OCI-M2 (cell line): ENCODE data around the gene CAMTA1.

ENCODE experiments used
- DNase-seq: peaks from one replicate; lab custom pipeline; 2025; ENCODE audit not compliant: unreplicated experiment; lab: John Stamatoyannopoulos, UW

CAMTA1 gene

DNA sequence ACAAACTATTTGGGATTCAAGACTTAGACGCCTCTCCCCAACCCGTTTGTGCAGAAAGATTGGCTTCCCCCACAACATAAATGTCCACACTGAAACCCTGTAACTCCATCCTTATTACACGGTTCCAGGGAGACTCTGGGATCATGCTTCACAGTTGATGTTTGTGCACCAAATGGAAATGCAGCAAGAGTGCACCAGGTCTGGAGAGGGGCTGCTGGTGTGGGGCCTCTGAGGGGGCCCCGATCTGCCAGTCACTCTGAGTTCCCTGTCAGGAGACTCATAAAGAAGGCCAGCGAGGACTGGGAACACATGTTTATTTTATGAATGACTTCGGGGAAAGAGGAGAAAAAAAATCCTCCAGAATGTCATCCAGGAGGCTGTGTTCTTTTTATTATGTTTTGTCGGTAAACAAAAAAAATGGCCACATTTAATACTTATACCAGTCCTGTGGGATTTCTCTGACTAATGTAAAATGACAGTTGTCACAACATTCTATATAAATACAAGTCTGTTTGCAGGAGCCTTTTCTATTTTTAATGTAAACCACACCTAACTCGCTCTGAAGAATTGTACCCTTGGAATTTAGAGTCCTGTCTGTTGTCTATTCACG lies 546.8 kb downstream of the CAMTA1 start:
- DNase-seq, result no peak

DNA sequence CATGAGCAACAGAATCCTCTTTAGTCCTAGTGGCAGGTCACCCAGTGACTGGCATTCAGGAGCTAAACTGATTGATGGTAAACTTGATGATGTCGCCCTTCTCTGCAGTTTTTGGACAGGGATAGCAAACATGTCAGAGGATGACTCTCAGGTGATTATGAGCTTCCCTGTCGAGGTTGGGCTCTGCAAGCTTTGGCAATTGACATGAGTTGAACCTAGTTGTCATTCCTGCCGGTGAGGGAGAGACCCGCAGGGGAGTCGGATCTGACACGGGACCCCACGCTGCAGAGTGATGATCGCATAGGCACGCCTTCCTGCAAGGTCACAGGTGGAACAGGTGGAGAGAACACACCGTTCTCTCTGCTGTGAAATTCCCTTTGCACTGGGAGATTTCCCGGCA lies 547.8 kb downstream of the CAMTA1 start:
- no peak for DNase-seq

DNA sequence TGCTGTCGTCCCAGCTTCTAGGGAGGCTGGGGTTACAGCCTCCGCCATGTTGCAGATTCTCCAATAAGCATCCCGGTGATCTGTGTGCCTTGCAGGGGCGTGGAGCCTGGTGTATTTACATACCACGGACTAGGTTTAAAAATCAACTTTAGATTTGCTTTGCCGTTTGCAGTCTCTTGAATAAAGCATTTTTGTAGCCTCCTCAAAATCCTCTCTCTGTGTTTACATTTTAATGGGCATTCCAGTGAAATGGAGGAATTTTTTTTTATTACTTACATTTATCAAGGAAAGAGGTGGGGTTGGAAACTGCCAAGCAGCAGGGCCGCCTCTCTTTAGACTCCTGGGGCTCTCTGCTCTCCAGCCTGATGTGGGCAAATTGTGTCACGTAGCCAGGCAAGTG lies 548.4 kb downstream of the CAMTA1 start:
- DNase-seq, result no peak

DNA sequence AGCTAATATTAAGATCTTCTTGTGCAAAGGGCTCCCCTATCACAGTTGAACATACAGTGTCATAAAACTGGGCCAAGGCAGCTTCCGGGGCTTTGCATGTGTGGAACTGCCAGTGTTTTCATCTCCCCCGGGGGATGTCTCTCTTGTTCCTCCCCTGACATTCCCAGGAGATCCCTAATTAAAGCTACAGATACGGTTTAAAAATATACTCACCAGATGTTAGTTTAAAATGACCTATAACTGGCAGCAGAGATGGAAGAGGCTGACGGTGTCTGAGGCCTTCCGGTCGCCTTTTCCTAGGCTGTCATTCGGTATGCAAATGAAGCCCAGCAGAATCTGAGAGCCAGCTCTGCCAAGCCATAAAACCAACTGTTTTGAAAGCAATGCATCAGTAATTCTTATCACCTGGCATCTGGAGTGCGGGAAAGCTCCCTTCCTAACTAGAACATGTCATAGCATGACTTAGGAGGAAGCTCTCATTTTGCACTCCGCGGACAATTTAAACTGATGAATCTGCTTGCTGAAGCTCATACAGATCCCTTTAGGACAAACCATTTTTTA lies 549.3 kb downstream of the CAMTA1 start:
- DNase-seq, result no peak

DNA sequence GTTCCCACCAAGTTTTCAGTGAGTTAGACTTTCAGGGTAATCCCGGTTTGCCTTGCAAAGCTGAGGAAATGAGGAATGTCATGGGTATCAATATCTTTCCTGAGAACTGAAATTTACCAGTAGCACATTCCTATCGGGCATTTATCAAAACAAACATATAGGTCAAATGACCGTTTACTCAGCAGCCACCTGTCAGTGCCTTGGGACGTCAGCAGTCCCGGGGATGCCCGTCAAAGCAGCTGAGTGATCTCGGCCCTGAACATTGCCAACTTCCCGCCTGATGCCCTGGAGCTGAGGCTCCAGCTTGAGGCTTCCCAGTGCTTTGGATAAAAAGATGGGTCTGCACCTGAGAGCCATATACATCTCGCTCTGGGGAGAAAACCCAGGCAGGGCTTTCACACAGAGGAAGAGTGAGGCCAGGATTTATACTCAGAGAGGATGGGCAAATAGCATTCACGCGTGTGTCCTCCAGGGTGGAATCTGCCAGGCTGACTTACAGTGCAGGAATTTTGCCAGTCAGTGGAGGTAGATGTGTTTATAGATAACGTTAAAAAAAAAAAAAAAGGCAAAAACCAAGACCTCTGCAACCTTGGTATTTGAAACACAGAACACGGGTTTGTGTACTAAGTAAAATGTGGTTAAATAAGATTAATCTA lies 550.1 kb downstream of the CAMTA1 start:
- DNase-seq, result no peak

DNA sequence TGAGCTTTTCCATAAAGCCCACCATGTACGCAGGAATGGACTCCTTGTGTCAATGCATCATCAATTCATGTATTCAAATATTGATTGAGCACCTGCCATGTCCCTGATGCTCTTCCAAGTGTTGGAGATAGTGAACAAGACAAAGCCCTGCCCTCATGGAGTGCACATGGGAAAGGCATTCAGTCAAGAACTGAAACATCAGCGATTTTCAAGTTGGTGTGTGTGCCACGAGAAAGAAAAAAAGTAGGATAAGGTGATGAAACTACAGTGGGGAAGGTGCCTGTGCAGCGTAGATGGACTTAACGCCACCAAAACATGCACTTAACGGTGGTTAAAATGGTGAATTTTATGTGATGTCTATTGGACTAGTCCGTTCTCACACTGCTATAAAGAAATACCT lies 553.2 kb downstream of the CAMTA1 start:
- no peak for DNase-seq

DNA sequence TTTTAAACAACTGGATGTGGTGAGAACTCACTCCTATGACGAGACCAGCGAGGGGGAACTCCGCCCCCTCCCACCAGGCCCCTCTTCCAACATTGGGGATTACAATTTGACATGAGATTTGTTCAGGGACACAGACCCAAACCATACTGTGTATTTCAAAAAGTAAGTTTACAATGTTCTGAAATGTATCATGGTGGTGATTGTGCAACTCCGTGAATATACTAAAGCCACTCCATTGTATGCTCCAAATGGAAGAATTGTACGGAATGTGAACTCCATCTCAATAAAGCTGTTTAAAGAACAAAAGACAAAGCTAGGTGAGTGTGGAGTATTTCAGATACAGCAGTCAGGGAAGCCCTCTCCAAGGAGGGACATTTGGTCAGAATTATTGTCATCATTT lies 553.8 kb downstream of the CAMTA1 start:
- no peak for DNase-seq

DNA sequence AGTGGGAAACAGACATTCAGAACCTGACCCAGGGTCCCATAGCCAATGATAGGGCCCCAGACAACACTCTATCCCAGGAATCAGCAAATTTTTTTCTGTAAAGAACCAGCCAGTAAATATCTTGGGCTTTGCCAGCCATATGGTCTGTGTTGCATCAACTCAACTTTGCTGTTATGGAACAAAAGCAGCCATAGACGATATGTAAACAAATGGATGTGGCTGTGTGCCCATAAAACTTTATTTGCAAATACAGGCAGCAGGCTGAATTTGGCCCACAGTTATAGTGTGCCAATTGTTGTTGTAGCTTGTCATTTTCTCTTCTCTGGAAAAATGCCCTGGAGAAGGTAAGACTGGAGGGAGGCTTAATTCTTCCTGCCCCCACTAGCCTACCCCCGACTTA lies 554.7 kb downstream of the CAMTA1 start:
- no peak for DNase-seq

DNA sequence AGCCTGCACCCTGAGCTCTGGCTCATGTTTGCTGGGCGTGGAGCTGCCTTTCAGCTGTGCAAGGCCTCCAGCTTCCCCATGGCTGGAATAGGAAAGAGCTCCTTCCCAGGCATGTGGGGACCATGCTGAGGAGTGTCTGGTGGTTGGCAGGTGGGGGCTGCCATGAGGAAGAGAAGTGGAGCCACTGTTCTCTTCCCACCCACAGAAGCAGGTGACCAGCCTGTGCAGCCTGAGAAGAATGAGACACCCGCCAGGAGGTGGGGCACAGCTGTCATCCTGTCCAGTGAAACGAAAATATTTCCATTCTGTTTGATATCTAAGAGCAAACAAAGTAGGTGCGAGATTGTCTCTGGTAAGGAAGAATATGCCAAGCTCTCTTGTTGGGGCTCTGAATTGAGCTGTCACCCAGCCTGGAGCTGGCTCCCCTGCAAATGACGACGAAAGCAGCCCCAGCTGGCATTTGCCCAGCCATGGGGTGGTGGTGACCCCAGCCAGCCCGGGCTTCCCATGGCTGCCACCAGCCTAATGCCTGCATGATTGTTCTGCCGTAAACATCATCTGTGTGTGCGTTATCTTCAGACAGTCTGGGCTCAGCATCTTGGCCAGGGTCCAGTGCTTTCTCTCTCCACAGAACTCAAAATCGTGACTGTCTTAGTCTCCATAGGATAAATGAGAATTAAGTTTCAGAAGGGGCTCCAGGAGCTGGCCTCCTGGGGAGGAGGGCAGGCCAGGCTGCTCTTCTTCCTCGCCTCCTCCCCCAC lies 556.1 kb downstream of the CAMTA1 start:
- no peak for DNase-seq

DNA sequence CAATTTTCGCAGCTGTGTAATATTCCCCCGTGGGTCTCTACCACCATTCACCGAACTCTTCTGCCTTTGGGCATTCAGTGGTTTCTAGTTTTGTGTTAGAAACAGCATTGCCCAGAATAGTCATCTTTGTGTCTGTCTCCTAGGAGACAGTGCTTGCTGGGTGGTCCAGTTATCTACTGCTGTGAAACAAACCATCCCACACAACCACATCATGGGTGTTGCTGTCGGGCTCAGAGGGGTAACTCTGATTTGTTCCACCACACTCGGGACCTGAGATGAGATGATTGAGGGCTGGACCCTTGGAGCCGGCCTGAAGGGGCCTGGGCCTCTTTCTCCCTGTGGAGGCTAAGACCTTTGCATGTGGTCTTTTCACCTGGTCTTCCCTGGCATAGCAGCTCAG lies 558.6 kb downstream of the CAMTA1 start:
- no peak for DNase-seq

DNA sequence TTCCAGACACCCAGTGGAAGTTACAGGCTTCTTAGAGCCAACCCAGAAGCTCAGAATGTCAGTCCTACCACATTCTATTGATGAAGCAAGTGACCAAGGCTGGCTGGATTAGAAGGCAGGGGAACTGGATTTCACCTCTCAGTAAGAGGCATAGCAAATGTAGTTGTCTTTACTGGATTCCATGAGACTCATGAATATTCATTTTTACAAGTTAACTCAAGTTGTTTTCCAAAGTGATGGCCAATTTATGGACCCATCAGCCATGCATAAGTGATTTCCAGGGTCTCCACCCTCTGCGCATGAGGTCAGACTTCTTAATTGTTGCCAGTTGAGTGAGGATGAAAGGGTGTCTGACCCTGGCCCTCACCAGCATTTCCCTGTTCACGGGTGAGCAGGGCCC lies 559.0 kb downstream of the CAMTA1 start:
- DNase-seq, result no peak

DNA sequence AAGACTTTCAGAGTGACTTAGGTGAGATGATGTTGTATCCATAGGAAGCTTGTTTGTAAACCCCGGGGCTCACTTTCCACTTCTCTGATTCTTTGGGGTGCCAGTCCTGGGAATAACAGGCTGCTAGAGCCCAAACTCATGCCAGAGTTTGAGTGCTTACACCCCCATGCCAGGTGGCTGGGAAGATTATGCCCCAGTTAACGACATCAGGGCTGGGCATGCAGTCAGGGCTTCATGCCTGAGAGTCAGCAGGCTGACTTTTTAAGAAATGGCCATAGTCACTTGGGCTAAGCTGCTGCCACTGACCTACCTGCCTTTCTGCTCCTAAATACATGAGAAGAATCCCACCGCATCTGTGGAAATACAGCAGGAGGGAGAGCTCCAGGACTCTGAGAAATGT lies 560.3 kb downstream of the CAMTA1 start:
- DNase-seq, result no peak

DNA sequence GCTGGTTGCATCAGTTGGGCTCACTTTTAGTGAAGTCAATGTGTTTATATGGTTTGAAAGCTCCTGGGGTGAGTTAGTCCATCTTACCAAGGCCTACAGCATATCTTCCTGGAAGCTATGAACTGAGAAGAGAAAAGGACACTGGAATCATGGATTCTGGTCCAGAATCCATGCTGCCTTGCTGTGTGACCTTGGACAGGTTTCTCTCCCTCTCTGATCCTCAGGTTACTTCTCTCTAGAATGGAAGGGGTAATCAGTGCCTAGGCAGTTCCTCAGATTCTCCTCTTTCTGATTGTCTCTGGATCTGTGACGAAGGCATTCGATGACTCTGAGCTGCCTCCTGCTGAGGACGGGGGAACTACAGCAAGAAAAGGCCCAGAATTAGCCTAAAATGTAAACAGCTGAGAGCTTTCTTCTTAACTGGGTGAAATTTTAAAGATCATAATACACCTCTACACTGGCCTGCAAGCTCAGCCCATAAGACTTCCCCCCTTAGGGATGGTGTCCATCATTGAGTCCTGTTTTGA lies 560.9 kb downstream of the CAMTA1 start:
- no peak for DNase-seq

DNA sequence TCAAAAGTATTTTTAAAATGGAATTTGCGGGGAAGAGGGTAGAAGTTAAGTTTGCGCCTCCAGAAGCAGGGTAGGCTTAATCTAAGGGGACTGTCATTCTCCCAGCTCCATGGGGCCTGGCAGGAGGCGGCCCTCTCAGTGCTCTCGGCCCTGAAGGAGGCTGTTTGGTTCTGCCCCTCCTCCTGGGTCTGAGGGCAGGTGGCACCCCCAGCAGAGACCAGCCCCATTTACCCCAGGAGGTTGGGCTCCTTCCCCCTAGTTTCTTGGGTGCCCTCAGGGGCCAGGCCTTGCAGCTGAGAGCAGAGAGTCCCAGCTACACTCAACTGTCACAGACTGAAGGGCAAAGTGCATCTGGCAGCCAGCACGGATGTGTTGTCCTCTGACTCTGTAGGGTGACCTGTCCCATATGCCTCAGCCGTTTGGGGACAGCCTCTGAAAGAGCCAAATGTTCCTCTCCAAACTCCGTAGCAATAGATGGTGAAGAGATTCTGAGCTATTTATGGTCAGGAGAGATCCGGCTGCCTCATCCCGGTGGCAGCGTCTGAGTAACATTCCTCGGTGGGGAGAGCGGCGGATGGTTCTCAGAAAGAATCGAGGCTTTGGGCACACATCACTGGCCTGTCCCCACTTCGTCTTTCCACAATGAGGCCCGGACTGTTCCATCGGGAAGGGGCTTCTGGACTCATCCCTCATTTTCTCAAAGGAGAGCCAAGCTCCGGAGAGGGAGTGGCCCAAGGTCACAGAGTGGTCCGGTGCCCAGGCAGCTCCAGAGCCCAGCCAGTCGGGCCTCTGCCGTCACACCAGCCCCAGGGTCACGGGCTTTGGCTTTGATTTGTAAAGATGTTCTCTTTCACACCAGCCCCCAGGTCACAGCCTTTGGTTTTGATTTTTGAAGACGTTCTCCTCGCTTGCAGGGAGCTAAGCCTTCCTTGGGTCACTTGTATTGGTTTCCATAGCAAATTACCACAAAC lies 561.6 kb downstream of the CAMTA1 start:
- DNase-seq, result no peak

DNA sequence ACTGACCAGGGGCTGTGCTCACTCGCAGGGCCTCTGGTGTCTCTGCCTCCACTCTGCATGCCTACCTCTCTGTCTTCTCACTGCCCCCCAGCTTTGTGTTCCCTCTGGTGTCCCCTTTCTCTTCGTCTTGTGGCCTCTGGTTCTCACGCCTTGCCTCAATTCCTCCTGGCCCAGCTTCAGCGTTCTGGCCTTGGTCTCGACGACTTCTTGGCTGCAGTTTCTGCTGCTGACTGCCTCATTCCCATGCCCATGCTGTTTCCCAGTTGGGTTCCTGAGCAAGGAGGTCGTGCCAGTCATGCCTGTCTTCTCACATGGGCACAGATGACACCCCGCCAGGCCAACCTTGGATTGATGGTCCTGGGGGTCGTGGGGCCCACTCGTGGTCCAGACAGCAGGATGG lies 562.8 kb downstream of the CAMTA1 start:
- DNase-seq, result no peak

DNA sequence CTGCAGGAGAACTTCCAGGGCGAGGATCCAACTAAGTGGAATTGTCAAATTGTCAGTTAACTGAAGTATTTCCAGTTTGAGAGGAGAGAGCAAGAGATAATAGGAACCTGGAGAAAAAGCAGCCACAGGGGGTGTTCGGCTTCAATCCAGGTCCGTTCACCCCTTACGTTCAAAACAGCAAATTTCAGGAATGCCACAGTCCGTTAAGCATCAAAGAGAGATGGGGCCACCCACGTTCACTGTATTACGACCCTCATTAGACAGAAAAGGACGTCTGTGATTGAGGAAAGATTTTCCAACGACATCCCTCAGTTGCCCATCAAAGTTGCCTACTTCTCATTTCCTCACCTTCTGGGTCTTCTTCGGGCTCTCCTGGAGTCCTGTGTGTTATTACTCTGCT lies 563.3 kb downstream of the CAMTA1 start:
- DNase-seq, result no peak

DNA sequence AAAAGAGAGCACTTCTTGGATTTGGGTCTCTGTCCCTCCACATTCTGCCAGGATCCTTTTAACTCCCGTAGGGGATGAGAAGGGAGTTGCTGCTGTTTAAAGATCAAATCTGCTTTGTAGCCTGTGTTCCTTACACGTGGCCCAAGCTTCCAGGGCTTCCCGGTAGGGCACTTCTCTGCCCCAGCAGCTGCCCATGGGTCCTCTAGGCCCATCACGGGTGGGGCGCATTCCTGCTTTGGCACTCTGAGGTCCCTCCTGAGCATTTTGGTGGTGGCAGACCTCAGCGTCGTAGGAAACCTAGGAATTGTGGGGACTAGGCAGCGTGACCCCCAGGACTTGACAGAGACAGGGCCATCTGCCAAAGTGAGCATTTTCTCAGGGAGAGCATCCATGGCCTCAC lies 565.5 kb downstream of the CAMTA1 start:
- no peak for DNase-seq

DNA sequence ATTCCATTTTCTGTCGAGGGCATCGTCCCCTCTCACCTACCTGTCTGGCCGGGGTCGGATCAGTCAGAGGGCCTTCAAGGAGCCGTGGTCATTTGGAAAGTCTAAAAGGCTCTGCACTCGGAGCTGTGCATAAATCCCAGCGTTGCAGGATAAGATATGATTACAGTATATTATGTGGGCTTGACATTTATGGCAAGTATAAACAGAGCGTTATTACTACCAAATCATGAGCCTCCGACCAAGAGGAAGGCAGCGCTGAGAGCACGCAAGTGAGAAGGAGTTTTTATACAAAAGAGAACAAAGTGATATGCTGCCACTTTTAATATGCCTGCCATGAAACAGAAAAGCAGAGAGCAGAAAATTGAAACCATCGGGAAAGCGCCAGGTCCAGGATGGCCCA lies 566.4 kb downstream of the CAMTA1 start:
- no peak for DNase-seq

DNA sequence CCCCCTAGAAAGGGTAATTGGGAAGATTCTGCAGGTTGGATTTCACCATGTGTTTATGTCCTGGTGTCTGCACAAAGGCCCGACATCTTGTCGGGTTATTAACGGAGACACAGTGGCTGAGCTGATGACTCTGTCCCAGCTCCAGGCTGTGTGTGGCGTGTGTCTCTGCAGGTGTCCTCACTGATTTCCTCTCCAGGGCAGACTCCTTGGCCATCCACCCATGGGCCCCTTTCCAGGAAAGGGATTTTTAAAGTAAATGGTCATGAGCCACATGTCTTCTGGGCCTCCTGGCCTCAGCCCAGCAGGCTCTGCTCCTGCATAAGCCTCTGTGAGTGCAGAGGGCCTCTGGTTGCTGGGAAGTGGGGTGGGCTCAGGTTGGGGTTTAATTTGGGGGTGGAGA lies 567.1 kb downstream of the CAMTA1 start:
- no peak for DNase-seq

DNA sequence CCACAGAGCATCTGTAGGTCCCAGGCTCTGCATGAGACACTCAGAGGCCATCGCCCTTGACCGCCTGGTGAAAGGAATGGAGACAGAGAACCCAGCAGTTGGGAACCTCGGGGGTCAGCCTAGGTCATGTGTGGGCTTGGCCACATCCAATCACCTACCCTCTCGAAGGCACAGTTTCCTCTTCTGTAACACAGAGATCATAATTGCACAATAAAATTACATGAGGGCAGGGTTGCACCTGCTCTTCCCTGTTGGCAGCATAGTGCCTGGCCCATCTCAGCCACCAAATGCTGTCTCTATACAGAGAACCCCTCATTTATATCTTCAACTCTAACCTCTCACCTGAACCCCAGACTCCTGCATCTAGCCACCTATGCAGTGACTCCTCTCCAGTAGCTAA lies 567.7 kb downstream of the CAMTA1 start:
- no peak for DNase-seq

DNA sequence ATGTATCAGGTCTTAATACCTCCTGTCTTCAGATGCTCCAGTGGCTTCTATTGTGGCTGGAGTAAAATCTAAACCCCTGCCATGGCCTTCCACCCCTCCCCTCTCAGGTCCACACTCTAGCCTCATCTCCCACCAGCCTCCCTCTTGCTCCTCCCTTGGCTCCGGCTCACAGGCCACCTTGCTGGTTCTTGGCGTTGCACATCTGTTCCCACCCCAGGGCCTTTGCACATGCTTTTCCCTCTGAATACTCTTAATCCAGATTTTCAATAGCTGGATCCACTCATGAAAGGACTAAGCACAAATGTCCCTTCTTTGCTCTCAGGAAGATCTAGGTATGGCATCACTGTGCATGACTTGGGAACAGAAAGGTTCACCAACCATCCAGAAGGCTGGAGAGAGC lies 570.4 kb downstream of the CAMTA1 start:
- DNase-seq, result no peak
